ENCODE results near the gene PDAP1.

Gene PDAP1

DNA sequence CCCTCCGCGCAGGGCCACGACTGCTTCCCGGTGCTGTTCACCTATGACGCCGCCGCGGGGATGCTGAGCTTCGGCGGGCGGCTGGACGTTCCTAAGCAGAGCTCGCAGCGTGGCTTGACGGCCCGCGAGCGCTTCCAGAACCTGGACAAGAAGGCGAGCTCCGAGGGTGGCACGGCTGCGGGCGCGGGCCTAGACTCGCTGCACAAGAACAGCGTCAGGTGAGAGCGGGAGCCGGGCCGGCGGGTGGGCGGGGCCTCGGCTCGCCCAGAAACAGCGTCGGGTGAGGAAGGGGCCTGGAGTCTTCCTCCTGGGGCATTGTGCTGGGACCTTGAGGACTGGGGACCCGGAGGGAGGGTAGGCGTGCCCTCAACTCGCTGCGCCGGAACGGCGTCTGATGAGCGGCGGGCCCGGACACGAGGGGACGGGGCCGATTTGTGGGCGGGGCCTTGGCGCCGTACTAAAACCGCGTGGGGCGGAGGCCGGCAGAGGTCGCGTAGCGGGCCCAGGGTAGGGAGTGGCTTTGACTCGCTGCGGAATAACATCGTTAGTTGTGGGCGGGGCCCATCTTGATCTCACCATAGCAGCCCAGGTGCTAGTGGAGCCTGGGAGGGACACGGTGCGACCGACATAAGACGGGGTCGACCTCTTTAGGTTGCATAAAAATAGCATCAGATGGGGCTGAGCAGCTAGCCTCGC is 15.6 kb downstream of the PDAP1 start:
- no peak for TF ChIP-seq CTCF (IDR thresholded peaks at IDR 0.05)

DNA sequence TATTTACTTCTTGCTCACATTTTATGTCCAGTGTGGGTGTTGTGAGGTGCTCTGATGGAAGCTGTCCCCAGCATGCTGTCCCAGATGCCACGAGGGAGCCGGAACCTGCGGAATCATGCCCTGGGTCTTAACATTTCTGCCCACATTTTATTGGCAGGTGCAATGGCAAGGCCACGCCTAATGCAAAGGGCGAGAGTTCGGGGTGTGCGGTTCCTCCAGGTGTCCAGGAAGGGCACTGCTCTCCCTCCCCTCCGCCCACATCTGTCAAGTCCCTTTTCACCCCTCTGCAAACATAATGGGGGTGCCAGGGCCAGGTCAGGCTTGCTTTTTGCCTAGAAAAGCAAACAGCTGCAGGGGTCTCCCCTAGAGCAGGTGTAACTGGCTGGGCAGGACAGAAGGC is 16.4 kb downstream of the PDAP1 start:
- no peak for TF ChIP-seq CTCF (IDR thresholded peaks at IDR 0.05)

DNA sequence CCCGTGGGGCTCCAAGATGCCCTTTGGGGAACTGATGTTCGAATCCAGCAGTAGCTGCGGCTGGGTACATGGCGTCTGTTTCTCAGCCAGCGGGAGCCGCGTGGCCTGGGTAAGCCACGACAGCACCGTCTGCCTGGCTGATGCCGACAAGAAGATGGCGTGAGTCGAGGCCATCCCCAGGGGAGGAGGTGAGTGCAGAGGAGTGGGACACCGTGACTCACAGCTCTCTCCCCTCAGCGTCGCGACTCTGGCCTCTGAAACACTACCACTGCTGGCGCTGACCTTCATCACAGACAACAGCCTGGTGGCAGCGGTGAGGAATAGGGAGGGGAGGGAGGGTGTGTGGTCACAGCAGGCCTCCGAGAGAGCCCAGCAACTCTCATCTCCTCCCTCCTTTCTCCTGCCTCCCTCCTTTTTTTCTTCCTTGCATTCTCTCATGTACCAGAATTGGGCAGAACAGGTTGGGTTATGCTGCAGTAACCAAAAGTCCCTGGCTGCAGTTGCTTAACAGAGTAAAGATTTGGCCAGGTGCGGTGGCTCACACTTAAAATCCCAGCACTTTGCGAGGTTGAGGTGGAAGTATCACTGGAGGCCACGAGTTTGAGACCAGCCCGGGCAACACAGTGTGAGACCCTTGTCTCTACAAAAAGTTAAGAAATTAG is 17.3 kb downstream of the PDAP1 start:
- no peak for TF ChIP-seq CTCF (IDR thresholded peaks at IDR 0.05)

GRCh38 chr7:99389772-99390171 is 18.6 kb downstream of the PDAP1 start:
- no peak for TF ChIP-seq CTCF (IDR thresholded peaks at IDR 0.05)

DNA sequence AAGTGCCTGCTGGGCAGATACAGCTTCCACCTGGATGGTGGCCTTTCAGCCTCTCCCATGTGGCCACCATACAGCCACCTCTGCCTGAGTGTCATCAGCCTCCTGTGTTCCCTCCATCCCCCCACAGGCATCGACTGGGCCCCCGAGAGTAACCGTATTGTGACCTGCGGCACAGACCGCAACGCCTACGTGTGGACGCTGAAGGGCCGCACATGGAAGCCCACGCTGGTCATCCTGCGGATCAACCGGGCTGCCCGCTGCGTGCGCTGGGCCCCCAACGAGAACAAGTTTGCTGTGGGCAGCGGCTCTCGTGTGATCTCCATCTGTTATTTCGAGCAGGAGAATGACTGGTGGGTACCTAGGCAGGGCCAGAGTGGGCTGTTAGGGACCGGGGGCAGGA is 20.5 kb downstream of the PDAP1 start:
- TF ChIP-seq CTCF (IDR thresholded peaks at IDR 0.05): no peak

GRCh38 chr7:99386584-99387238 is 21.7 kb downstream of the PDAP1 start:
- peak; percentile 12; the same call in 1 of the 2 replicates for TF ChIP-seq CTCF (IDR thresholded peaks at IDR 0.05)

DNA sequence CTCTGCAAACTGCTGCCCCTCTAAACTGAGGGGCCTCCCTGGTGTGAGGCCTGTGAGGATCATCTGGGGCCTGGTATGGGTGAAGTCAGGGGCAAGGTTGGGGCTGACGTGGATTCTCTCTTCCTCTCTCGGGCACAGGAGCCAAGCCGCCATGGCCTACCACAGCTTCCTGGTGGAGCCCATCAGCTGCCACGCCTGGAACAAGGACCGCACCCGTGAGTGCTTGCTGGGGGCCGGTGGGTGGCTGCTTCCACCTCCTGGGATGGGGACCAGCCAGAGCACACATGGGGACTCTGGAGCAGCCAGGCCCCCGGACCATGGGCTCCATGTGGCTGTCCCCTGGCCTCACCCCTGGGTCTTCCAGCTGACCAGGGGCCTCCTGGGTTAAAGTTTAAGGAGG is 22.8 kb downstream of the PDAP1 start:
- TF ChIP-seq CTCF (IDR thresholded peaks at IDR 0.05): no peak
